ENCODE data around the gene KLF7. TPM values are rescaled to one million over a fixed set of nuclear protein-coding genes. Genes with fewer than 3 reads are reported as not detected.

Gene KLF7
- total RNA-seq, 3 donors from 2014 or later: 6.7 to 32.7 (median 12.9) TPM

GRCh38 chr2:207091176-207091575 lies 74.6 kb downstream of the KLF7 start:
- no peaks in the 10 kb centered on the region for H3K36me3 ChIP-seq (ENCODE audit: low read depth)
- no peaks in the 10 kb centered on the region for H3K4me1 ChIP-seq (ENCODE audit: low read depth)
- ATAC-seq: no peak
- no peaks in the 10 kb centered on the region for H3K9me3 ChIP-seq
- no peak for DNase-seq
- intact Hi-C loops (cut with DNase I, micrococcal nuclease): no loop called here
- no peak for TF ChIP-seq CTCF (IDR thresholded peaks at IDR 0.05)
- no peak overlapping the region for H3K4me3 ChIP-seq

- intact Hi-C loops (cut with DNase I, micrococcal nuclease): no loop called here
- no peaks in the 10 kb centered on the region for H3K9me3 ChIP-seq
- no peak overlapping the region for H3K4me3 ChIP-seq
- ATAC-seq (no peak), DNase-seq (no peak)
- no peak for TF ChIP-seq CTCF (IDR thresholded peaks at IDR 0.05)
- no peaks in the 10 kb centered on the region for H3K4me1 ChIP-seq (ENCODE audit: low read depth)
- H3K36me3 ChIP-seq (ENCODE audit: low read depth): no peaks in the 10 kb centered on the region
These were observed 75.4 kb downstream of the KLF7 start for GRCh38 chr2:207090389-207090788.

- no peaks in the 10 kb centered on the region for H3K36me3 ChIP-seq (ENCODE audit: low read depth)
- intact Hi-C loops (cut with DNase I, micrococcal nuclease): no loop called here
- no peaks in the 10 kb centered on the region for H3K9me3 ChIP-seq
- no peak for TF ChIP-seq CTCF (IDR thresholded peaks at IDR 0.05)
- no peak overlapping the region for H3K4me3 ChIP-seq
- no peaks in the 10 kb centered on the region for H3K4me1 ChIP-seq (ENCODE audit: low read depth)
- ATAC-seq: no peak
- no peak for DNase-seq
These were observed 76.9 kb downstream of the KLF7 start for GRCh38 chr2:207088839-207089238.

- no peak for TF ChIP-seq CTCF (IDR thresholded peaks at IDR 0.05)
- intact Hi-C loops (cut with DNase I, micrococcal nuclease): no loop called here
- ATAC-seq: no peak
These were observed 77.5 kb downstream of the KLF7 start for GRCh38 chr2:207088276-207088675.

GRCh38 chr2:207087046-207087902 lies 78.5 kb downstream of the KLF7 start:
- H3K9me3 ChIP-seq: no peaks in the 10 kb centered on the region
- ATAC-seq (no peak), DNase-seq (no peak)
- H3K36me3 ChIP-seq (ENCODE audit: low read depth): no peaks in the 10 kb centered on the region
- no peak for TF ChIP-seq CTCF (IDR thresholded peaks at IDR 0.05)
- intact Hi-C loops (cut with DNase I, micrococcal nuclease): no loop called here
- no peak overlapping the region for H3K4me3 ChIP-seq
- H3K4me1 ChIP-seq (ENCODE audit: low read depth): no peaks in the 10 kb centered on the region

More at GRCh38 chr2:207088276-207088675, 77.5 kb downstream of the KLF7 start:
- Histone ChIP-seq H3K9me3 (no peaks in the 10 kb centered on the region), H3K36me3 (ENCODE audit: low read depth) (no peaks in the 10 kb centered on the region), H3K4me1 (ENCODE audit: low read depth) (no peaks in the 10 kb centered on the region), H3K4me3 (no peak overlapping the region)
- DNase-seq: no peak

All from mucosa of descending colon (tissue), 3 donors.